Cerebellar cortex (tissue), 1 donor: Measurements from ENCODE around the gene NUP214.
A peak's percentile ranks its signal among the peaks of the same experiment; 100 is the strongest.

Experiments
- DNase-seq: peaks from one replicate; pipeline ENCODE4 v3.0.0-alpha.2; 2015; ENCODE audit warnings: low spot score

Gene NUP214

DNA sequence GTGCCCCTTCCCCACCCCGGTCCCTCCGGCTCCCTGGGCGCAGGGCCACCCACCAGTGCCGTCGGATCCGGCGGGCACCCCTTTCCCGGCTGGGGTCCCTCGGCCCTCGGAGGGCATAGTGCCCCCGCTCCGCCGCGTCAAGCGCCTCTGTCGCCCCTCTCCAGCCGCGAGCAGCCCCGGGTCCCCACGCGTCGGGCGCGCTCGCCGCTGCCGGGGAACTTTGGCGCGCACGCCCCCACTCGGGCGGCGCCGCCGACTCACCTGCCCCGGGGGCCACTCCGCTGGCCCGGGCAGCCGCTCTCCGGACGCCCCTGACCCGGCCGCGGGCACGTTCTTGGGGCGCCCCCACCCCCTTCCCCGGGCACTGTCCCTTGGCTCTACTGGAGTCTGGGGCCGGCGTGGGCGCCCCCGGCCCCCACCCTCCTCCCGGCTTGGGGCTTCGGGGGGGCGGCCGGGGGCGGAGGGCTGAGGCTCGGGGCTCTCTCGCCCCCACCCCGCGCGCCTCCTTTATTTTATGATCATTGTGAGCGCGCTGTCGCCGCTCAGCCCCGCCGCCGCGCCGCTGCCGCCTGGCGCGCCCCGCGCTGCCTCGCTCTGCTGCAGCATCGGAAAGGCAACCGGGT lies 152.0 kb downstream of the NUP214 start:
- no peak for DNase-seq

DNA sequence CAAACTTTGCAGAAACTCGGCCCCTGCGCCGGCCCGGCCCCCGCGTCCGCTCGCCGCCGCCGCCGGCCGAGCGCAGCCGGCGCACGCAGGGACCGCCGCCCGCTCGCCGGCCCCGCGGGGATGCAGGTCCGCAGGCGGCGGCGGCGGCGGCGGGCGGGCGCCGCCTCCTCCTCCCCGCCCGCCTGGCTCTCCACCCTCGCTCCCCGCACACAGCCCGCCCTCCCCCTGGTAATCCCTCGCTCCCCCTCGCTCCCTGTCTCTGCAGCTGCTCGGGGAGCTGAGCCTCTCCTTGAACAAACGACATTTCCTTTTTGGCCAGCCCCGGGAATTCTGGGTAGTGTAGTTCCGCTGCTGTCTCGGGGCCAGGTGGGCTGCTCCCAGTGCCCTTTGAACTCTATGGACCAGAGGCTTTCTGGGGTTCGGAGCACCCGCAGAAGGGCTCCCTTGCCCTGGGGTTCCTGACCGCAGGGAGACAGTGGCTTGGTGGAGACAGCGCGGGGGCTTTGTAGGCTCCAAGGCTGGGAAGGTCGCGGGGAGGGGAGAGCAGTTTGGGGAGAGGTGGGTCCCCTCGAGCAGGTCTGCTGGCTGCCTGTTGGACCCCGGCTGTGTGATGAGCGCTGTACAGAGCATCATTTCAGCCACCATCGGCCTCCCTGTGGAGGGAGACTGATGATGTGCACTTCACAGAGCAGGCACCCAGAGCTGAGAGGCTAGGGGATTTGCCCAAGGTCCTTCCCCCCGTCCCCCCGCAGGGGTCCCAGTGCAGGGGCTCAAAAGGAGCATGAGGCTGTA lies 152.7 kb downstream of the NUP214 start:
- DNase-seq = peak; percentile 88

GRCh38 chr9:131278702-131279111 lies 153.3 kb downstream of the NUP214 start:
- DNase-seq = no peak

DNA sequence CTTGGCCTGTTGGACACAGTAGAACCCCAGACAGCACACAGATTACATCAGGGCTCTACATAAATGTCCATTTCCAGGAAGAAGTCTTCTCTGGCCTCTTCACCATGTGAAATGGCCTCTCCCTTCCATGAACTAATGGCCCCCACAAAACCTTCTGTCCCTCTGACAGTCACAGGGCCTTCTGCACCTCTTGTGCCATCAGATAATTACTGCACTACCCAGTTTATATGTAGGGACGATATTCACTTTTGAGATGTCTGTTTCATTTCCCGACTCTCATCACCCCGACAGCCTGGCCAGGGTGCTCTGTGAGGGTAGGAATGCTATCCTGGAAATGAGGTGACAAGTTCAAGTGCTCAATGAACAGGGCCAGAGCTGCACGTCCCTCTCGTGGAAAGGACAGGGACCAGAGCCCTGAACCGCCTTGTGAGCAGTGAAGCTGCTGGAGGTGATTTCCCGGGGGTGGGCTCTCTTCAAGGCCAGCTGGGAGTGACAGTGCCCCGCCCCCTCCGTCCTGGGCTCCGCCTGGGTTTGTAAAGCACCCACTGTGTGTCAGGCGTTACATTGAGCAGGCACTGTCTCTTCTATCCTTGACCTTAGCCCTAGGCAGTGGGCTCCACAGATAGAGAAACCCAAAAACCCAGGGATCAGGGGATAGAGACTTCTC lies 153.9 kb downstream of the NUP214 start:
- DNase-seq = no peak

DNA sequence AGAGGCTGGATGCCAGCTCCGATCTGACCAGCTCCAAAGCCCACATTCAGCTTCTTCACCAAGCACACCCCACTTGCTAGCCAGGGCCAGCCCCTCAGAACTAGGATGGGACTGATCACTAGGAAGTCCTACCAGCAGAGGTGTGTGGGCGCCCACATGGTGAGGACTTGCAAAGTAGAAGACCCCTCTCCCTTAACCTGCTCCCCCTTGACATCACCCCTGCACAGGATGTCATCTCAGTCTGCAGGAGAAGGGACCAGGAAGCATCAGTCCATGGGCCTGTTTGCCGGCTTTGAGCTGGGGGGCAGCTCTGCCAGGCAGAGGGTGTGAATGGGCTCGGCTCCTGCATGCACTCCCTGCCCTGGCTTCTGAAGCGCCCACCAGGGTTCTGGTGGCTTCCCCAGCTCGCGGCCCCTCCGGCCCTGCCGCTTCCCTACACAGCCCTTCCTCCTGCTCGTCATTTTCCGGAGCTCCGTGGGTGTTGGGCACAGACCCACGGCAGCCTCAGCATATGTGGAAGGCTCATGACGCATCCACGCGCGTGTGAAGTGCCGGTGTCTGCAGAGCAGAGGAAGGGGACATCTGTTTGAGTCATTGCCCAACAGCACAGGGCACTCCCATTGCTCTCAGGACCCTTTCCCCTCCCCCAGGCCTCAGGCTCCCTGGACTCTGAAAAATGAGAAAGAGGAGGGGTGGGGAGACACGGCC lies 154.6 kb downstream of the NUP214 start:
- DNase-seq = no peak

DNA sequence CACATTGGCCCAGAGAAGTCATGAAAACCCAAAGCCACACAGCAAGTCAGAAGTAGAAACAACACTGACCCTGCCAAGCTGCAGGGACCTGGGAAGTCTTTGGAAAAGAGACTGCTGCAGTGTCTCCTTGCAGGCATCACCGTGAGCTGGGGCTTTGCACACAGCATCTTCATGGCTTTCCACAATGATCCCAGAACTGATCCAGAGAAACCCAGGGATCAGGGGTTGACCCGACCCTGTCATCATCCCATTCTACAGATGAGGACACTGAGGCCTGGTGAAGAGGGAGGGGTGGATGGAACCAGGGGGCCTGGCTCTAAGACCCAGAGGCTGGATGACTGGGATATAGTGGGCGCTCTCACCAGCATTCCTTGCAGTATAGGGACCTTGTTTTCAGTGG lies 155.3 kb downstream of the NUP214 start:
- no peak for DNase-seq

DNA sequence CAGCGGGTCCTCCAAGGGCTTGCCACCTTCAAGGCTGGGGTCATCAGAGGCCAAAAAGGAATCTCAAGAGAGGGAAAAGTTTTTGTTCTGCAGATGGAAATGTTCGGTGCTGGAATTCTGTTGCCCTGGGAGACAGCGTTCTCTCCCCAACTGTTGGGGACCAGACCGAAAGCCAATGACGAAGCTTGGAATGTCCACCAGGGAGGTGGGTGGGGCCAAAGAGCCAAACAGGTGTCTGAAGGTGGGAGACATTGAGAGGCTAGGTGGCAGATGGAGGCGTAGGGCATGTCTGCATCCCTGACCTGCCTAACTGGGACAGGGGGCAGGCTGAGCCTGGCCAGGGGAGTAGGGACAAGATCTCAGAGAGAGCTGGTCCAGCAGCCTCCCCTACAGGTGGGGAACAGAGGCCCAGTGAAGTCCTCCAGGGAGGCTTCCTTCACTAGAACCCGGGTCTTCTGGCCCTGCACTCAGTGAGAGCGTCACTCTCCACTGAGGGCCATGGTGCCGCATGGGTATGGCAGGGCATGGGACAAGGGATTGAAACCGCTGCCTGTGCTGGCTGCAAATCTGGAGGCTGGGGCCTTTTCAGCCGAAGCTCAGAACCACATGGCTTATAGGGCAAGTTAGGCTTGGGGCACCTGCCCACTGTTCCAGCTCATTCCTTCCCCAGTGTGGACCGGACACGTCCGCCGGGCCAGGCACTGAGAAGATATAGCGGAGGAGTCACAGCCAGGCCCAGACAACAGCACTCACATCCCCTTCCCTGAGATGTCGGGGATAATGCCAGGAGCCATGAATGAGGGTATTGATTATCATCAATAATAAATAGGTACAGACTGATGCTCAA lies 156.0 kb downstream of the NUP214 start:
- DNase-seq = no peak

DNA sequence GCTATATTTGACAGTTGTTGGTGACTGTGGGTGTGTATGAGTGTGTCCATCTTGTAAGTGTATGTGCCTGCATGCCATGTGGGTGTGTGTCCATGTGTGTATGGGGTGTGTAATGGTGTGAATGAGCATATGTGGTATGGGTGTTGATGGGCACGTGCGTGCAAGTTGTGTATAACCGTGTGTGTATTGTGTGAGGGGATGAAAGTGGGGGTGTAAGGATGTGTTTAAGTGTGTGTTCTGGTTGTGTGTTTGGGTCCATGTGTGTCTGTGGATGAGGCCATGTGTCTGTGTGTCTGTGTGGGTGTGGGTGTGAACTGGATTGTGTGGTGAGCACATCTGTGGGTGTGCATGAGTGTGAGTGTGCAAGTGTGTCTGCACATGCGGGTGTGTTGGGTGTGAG lies 156.8 kb downstream of the NUP214 start:
- DNase-seq = no peak

GRCh38 chr9:131282688-131283422 lies 157.5 kb downstream of the NUP214 start:
- no peak for DNase-seq
